WTC11 (cell line): ENCODE data around the gene TSEN2. TPM values are rescaled to one million over a fixed set of nuclear protein-coding genes. Genes with fewer than 3 reads are reported as not detected.

Source experiments
- ATAC-seq: fragments of 200-7000 bp; cut with Tn5 transposase; 2 replicates; pipeline ENCODE4 v1.10.0; 2021; ENCODE audit warnings: mild to moderate bottlenecking, moderate library complexity
- CTCF ChIA-PET: fragments of 300-600 bp; sonication (Branson Sonifier 250); formaldehyde crosslinking; loops from one replicate; lab custom pipeline; 2021; ENCODE audit warnings: antibody characterized with exemption; lab: Charles Lee
- POLR2A ChIA-PET: fragments of 350-600 bp; sonication (Branson Sonifier 250); formaldehyde crosslinking; loops from one replicate; lab custom pipeline; 2021; ENCODE audit warnings: antibody characterized with exemption; lab: Charles Lee
- DNase-seq: peaks from one replicate; pipeline ENCODE4 v3.0.0; 2021; ENCODE audit warnings: low spot score
- H3K27ac Mint-ChIP-seq: 2 replicates; pipeline ENCODE4 v1.8.0; 2021; ENCODE audit warnings: mixed read lengths
- H3K27me3 Mint-ChIP-seq: 2 replicates; pipeline ENCODE4 v1.8.0; 2021; ENCODE audit warnings: low read depth, mild to moderate bottlenecking, moderate library complexity, mixed read lengths
- H3K36me3 Mint-ChIP-seq: 2 replicates; pipeline ENCODE4 v1.8.0; 2021; ENCODE audit warnings: mixed read lengths
- H3K4me1 Mint-ChIP-seq: 2 replicates; pipeline ENCODE4 v1.8.0; 2022; ENCODE audit warnings: mixed read lengths
- H3K4me3 Mint-ChIP-seq: 2 replicates; pipeline ENCODE4 v1.8.0; 2021; ENCODE audit warnings: mild to moderate bottlenecking, moderate library complexity, mixed read lengths
- H3K9me3 Mint-ChIP-seq: 2 replicates; pipeline ENCODE4 v1.8.0; 2021; ENCODE audit warnings: mixed read lengths
- AR ChIP-seq: fragments of 250-450 bp; sonication (Bioruptor Pico); IDR thresholded peaks from 2 replicates; pipeline ENCODE4 v1.9.0; 2021; ENCODE audit warnings: mild to moderate bottlenecking
- ARID4B ChIP-seq: sonication (generic); formaldehyde crosslinking; IDR thresholded peaks from 2 replicates; pipeline ENCODE4 v1.8.0; 2023; ENCODE audit warnings: missing genetic modification reagents, mild to moderate bottlenecking, borderline replicate concordance
- ATF3 ChIP-seq: sonication (generic); formaldehyde crosslinking; conservative IDR thresholded peaks from 2 replicates; pipeline ENCODE4 v1.8.1; 2022; ENCODE audit warnings: mild to moderate bottlenecking, missing genetic modification reagents
- CTCF ChIP-seq: fragments of 200-600 bp; IDR thresholded peaks from 2 replicates; pipeline ENCODE4 v1.8.0; 2022; ENCODE audit warnings: antibody characterized with exemption
- FOXK1 ChIP-seq: sonication (generic); formaldehyde crosslinking; IDR thresholded peaks from 2 replicates; pipeline ENCODE4 v1.8.0; 2022; ENCODE audit warnings: mild to moderate bottlenecking, moderate library complexity, missing genetic modification reagents
- HMGXB4 ChIP-seq: sonication (generic); formaldehyde crosslinking; IDR thresholded peaks from 2 replicates; pipeline ENCODE4 v1.8.1; 2023; ENCODE audit warnings: mild to moderate bottlenecking, moderate library complexity, missing genetic modification reagents
- IRF2 ChIP-seq: sonication (generic); formaldehyde crosslinking; IDR thresholded peaks from 2 replicates; pipeline ENCODE4 v1.8.0; 2022; ENCODE audit warnings: low read depth, missing genetic modification reagents, borderline replicate concordance
- KAT7 ChIP-seq: sonication (generic); formaldehyde crosslinking; IDR thresholded peaks from 2 replicates; pipeline ENCODE4 v1.8.1; 2023; ENCODE audit warnings: missing genetic modification reagents, mild to moderate bottlenecking, borderline replicate concordance
- MYBL2 ChIP-seq: sonication (generic); formaldehyde crosslinking; IDR thresholded peaks from 2 replicates; pipeline ENCODE4 v1.8.1; 2023; ENCODE audit warnings: mild to moderate bottlenecking, moderate library complexity, missing genetic modification reagents
- NFE2L1 ChIP-seq: sonication (generic); formaldehyde crosslinking; IDR thresholded peaks from 2 replicates; pipeline ENCODE4 v1.8.1; 2023; ENCODE audit warnings: missing genetic modification reagents
- NFYB ChIP-seq: sonication (generic); formaldehyde crosslinking; conservative IDR thresholded peaks from 2 replicates; pipeline ENCODE4 v1.8.0; 2022; ENCODE audit warnings: low read depth, missing genetic modification reagents
- NR3C1 ChIP-seq: sonication (generic); formaldehyde crosslinking; conservative IDR thresholded peaks from 2 replicates; pipeline ENCODE4 v1.8.1; 2023; ENCODE audit warnings: low read depth, mild to moderate bottlenecking, missing genetic modification reagents
- PREB ChIP-seq: sonication (generic); formaldehyde crosslinking; IDR thresholded peaks from 2 replicates; pipeline ENCODE4 v1.8.1; 2022; ENCODE audit warnings: mild to moderate bottlenecking, missing genetic modification reagents, moderate library complexity, borderline replicate concordance
- RELA ChIP-seq: sonication (generic); formaldehyde crosslinking; IDR thresholded peaks from 2 replicates; pipeline ENCODE4 v1.8.1; 2022; ENCODE audit warnings: missing genetic modification reagents, mild to moderate bottlenecking, borderline replicate concordance
- SOX15 ChIP-seq: fragments of 250-450 bp; sonication (Bioruptor Pico); IDR thresholded peaks from 2 replicates; pipeline ENCODE4 v1.9.0; 2021; ENCODE audit warnings: mild to moderate bottlenecking
- ZMAT4 ChIP-seq: fragments of 250-450 bp; sonication (Bioruptor Pico); IDR thresholded peaks from 2 replicates; pipeline ENCODE4 v1.9.0; 2021; ENCODE audit warnings: mild to moderate bottlenecking
- ZNF219 ChIP-seq: sonication (generic); formaldehyde crosslinking; IDR thresholded peaks from 2 replicates; pipeline ENCODE4 v1.8.0; 2023; ENCODE audit warnings: missing genetic modification reagents, mild to moderate bottlenecking, borderline replicate concordance
- ZNF232 ChIP-seq: sonication (generic); formaldehyde crosslinking; IDR thresholded peaks from 2 replicates; pipeline ENCODE4 v1.8.0; 2022; ENCODE audit warnings: mild to moderate bottlenecking, missing genetic modification reagents
- ZNF416 ChIP-seq: fragments of 250-450 bp; sonication (Bioruptor Pico); IDR thresholded peaks from 2 replicates; pipeline ENCODE4 v1.9.0; 2021; ENCODE audit warnings: mild to moderate bottlenecking, inconsistent platforms
- ZNF423 ChIP-seq: fragments of 250-450 bp; sonication (Bioruptor Pico); IDR thresholded peaks from 2 replicates; pipeline ENCODE4 v2.1.2; 2022; ENCODE audit warnings: mild to moderate bottlenecking, moderate library complexity
- total RNA-seq: library from RNA; stranded (reverse); gene quantifications from 3 replicates; pipeline ENCODE4 v1.2.3, GENCODE V29; 2021

Gene TSEN2
- total RNA-seq, 1 experiment from 2014 or later = 21.1 TPM

GRCh38 chr3:12582730-12583129 is 98.5 kb downstream of the TSEN2 start:
- Mint-ChIP-seq H3K36me3 (peaks cover 61% of the 10 kb centered on the region), H3K4me1 (0 out of 2 replicates have a peak, but pooled peaks cover 3% of the 10 kb centered on the region), H3K4me3 (no peak overlapping the region), H3K9me3 (no peaks in the 10 kb centered on the region), H3K27me3 (no peaks in the 10 kb centered on the region), H3K27ac (no peak overlapping the region)
- DNase-seq (no peak), ATAC-seq (no peak)
- TF ChIP-seq RELA (CRISPR knock-in tag) (no peak), ZNF423 (CRISPR knock-in tag) (no peak), HMGXB4 (CRISPR knock-in tag) (no peak), KAT7 (CRISPR knock-in tag) (no peak), ARID4B (CRISPR knock-in tag) (no peak), ZNF416 (CRISPR knock-in tag) (no peak), AR (no peak), SOX15 (CRISPR knock-in tag) (no peak), IRF2 (CRISPR knock-in tag) (no peak), ZNF232 (CRISPR knock-in tag) (no peak), FOXK1 (no peak), ZNF219 (CRISPR knock-in tag) (no peak), NFYB (no peak), ZMAT4 (no peak), PREB (CRISPR knock-in tag) (no peak), NFE2L1 (CRISPR knock-in tag) (no peak), ATF3 (no peak), NR3C1 (no peak), MYBL2 (CRISPR knock-in tag) (no peak), CTCF (no peak)
- POLR2A ChIA-PET = no interaction called here
- CTCF ChIA-PET = interaction anchor here (1.8 kb wide), 1 partner anchor 18 kb away, joined by 3 read pairs; no protein-coding TSS in a partner anchor
